DND-41 (cell line): Measurements from ENCODE around the gene CWC15.

Source experiments
- ATAC-seq: fragments of 200-7000 bp; cut with Tn5 transposase; 3 replicates; pipeline ENCODE4 v1.9.1; 2021; ENCODE audit warnings: low read depth; ENCODE audit not compliant: insufficient read depth
- DNase-seq: peaks from one replicate; pipeline ENCODE4 v3.0.0-alpha.2; 2020
- H2AFZ ChIP-seq: 2 replicates; pipeline ENCODE4 v1.6.0; 2012; ENCODE audit warnings: low read depth, low read length
- H3K27ac ChIP-seq: 2 replicates; pipeline ENCODE4 v1.5.1; 2012; ENCODE audit warnings: low read length, inconsistent platforms
- H3K27me3 ChIP-seq: fragments of 200-600 bp; sonication (generic); 2 replicates; pipeline ENCODE4 v1.6.0; 2012; ENCODE audit warnings: low read length, mild to moderate bottlenecking, inconsistent platforms; ENCODE audit not compliant: insufficient read depth, poor library complexity
- H3K36me3 ChIP-seq: 2 replicates; pipeline ENCODE4 v1.5.1; 2012; ENCODE audit warnings: low read length, inconsistent platforms; ENCODE audit not compliant: insufficient read depth
- H3K4me1 ChIP-seq: 2 replicates; pipeline ENCODE4 v1.5.1; 2012; ENCODE audit warnings: mild to moderate bottlenecking, low read length; ENCODE audit not compliant: insufficient read depth
- H3K4me2 ChIP-seq: 2 replicates; pipeline ENCODE4 v1.6.0; 2012; ENCODE audit warnings: mild to moderate bottlenecking, moderate library complexity, low read length, inconsistent platforms; ENCODE audit not compliant: insufficient read depth
- H3K4me3 ChIP-seq, 2 experiments: fragments of 200-600 bp in 1 of 2; shearing (Covaris generic) in 1 of 2; 2 replicates each; pipeline ENCODE4 v1.5.1; 2012 to 2016; ENCODE audit warnings: inconsistent platforms in 2 of 2, low read length in 2 of 2, mild to moderate bottlenecking in 2 of 2, low read depth in 1 of 2, moderate library complexity in 1 of 2
- H3K79me2 ChIP-seq: 2 replicates; pipeline ENCODE4 v1.6.0; 2012; ENCODE audit warnings: low read length, inconsistent platforms; ENCODE audit not compliant: insufficient read depth
- H3K9ac ChIP-seq: 2 replicates; pipeline ENCODE4 v1.6.0; 2012; ENCODE audit warnings: low read depth, mild to moderate bottlenecking, inconsistent platforms, low read length, moderate library complexity
- H3K9me3 ChIP-seq: 2 replicates; pipeline ENCODE4 v1.5.1; 2012; ENCODE audit warnings: low read length, moderate library complexity, mild to moderate bottlenecking, inconsistent platforms; ENCODE audit not compliant: insufficient read depth, severe bottlenecking
- H4K20me1 ChIP-seq: 2 replicates; pipeline ENCODE4 v1.6.0; 2012; ENCODE audit warnings: low read length; ENCODE audit not compliant: insufficient read depth
- EZH2 ChIP-seq: IDR thresholded peaks from 3 replicates; pipeline ENCODE4 v1.6.1; 2012; ENCODE audit warnings: borderline replicate concordance, low read depth, mild to moderate bottlenecking, moderate library complexity, low read length, inconsistent platforms; ENCODE audit not compliant: severe bottlenecking
- TF ChIP-seq, protein P1 (sequence below): IDR thresholded peaks from 2 replicates; pipeline ENCODE4 v1.5.1; 2012; ENCODE audit warnings: borderline replicate concordance, low read length, moderate library complexity, mild to moderate bottlenecking; ENCODE audit not compliant: poor library complexity, severe bottlenecking; ENCODE audit errors: extremely low read depth

Gene CWC15

GRCh38 chr11:94934846-94935245 lies 38.5 kb downstream of the CWC15 start:
- Histone ChIP-seq H3K36me3 (no peaks in the 10 kb centered on the region), H4K20me1 (no peaks in the 10 kb centered on the region)
- ATAC-seq: peak; percentile 73

GRCh38 chr11:94934362-94934761 lies 39.0 kb downstream of the CWC15 start:
- Histone ChIP-seq H2AFZ (no peak overlapping the region), H3K4me3 (no peak overlapping the region), H3K79me2 (no peaks in the 10 kb centered on the region), H3K9me3 (no peaks in the 10 kb centered on the region), H3K9ac (no peak overlapping the region), H3K36me3 (no peaks in the 10 kb centered on the region), H4K20me1 (no peaks in the 10 kb centered on the region), H3K27ac (no peak overlapping the region; the same call in 1 of the 2 replicates), H3K4me2 (peak overlapping the region; percentile 11; the same call in 1 of the 2 replicates), H3K27me3 (no peaks in the 10 kb centered on the region), H3K4me1 (peaks cover 22% of the 10 kb centered on the region)
- TF ChIP-seq, protein P1, sequence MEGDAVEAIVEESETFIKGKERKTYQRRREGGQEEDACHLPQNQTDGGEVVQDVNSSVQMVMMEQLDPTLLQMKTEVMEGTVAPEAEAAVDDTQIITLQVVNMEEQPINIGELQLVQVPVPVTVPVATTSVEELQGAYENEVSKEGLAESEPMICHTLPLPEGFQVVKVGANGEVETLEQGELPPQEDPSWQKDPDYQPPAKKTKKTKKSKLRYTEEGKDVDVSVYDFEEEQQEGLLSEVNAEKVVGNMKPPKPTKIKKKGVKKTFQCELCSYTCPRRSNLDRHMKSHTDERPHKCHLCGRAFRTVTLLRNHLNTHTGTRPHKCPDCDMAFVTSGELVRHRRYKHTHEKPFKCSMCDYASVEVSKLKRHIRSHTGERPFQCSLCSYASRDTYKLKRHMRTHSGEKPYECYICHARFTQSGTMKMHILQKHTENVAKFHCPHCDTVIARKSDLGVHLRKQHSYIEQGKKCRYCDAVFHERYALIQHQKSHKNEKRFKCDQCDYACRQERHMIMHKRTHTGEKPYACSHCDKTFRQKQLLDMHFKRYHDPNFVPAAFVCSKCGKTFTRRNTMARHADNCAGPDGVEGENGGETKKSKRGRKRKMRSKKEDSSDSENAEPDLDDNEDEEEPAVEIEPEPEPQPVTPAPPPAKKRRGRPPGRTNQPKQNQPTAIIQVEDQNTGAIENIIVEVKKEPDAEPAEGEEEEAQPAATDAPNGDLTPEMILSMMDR: no peak
- no peak for TF ChIP-seq EZH2
- peak; percentile 30 for DNase-seq
- peak; percentile 79 for ATAC-seq

More at GRCh38 chr11:94934846-94935245, 38.5 kb downstream of the CWC15 start:
- Histone ChIP-seq H3K4me1 (peaks cover 22% of the 10 kb centered on the region), H3K79me2 (no peaks in the 10 kb centered on the region), H3K27me3 (no peaks in the 10 kb centered on the region), H3K4me3 (no peak overlapping the region), H3K4me2 (no peak overlapping the region), H3K9ac (no peak overlapping the region), H3K9me3 (no peaks in the 10 kb centered on the region), H3K27ac (no peak overlapping the region), H2AFZ (no peak overlapping the region)
- no peak for TF ChIP-seq EZH2
- TF ChIP-seq, protein P1: no peak
- DNase-seq: no peak

DNA sequence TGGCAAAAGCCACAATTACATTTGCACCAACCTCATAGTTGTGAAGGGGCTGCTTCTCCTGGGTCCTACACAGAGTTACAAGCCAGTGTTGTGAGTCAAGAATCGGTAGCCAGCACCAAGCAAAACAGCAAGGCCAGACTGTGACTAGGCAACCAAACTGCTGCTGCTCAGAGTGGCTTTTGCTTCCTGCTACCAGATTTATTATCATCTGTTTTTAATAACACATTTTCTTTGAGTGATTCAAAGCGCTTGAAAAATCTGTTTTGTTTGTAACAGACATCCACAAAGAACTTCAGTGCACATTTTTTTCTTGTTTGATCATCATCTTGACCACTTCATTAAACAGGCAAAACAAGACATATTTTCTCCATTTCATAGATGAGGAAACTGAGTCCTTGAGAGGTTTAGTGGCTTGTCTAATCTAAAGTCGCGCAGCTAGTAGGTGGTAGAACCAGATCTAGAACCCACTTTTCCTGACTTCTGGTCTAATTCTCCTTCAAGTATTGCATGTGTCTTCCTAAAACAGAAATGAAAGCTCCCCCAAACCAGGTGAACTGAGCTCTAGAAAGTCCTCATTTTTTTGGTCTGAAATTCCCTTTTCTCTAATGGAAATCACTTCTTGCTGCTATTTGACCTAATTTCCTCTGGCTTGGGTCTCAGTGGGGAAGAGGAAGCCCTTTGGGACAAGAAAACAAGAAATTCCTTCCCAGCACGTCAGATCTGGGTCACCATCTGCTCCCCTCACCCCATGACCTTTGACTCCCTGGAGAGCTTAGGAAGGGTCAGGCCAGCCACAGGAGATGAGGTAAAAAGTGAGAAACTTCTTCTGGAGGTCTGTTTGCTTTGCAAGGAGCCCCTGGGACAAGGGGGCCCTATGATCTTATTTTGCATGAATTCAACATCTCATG lies 39.9 kb downstream of the CWC15 start:
- Histone ChIP-seq H3K4me3 (no peak overlapping the region), H3K9ac (no peak overlapping the region), H3K36me3 (no peaks in the 10 kb centered on the region), H3K27ac (no peak overlapping the region), H3K4me1 (peaks cover 22% of the 10 kb centered on the region), H3K27me3 (no peaks in the 10 kb centered on the region), H3K4me2 (no peak overlapping the region), H3K79me2 (no peaks in the 10 kb centered on the region), H4K20me1 (no peaks in the 10 kb centered on the region), H2AFZ (no peak overlapping the region), H3K9me3 (no peaks in the 10 kb centered on the region)
- TF ChIP-seq, protein P1: no peak
- TF ChIP-seq EZH2: no peak
- no peak for ATAC-seq
- no peak for DNase-seq
